Fibroblast of lung (primary cell): ENCODE results near the gene SUFU. TPM values are rescaled to one million over a fixed set of nuclear protein-coding genes. Genes with fewer than 3 reads are reported as not detected.

Source experiments
- DNase-seq, 2 donors: peaks; one replicate each; pipeline versions ENCODE4 v3.0.0 to v3.0.0-alpha.2; 2010; ENCODE audit warnings: low read depth in 2 of 2
- H2AFZ ChIP-seq: 2 replicates; pipeline ENCODE4 v1.5.1; 2012; ENCODE audit warnings: low read length, control low read depth, inconsistent platforms
- H3K27ac ChIP-seq: 2 replicates; pipeline ENCODE4 v1.5.1; 2011; ENCODE audit warnings: low read length, control low read depth; ENCODE audit not compliant: insufficient read depth
- H3K27me3 ChIP-seq: 2 replicates; pipeline ENCODE4 v1.5.1; 2011; ENCODE audit warnings: mild to moderate bottlenecking, low read length; ENCODE audit not compliant: control insufficient read depth, insufficient read depth
- H3K36me3 ChIP-seq: 2 replicates; pipeline ENCODE4 v1.5.1; 2011; ENCODE audit warnings: low read length; ENCODE audit not compliant: control insufficient read depth, insufficient read depth
- H3K4me1 ChIP-seq: 2 replicates; pipeline ENCODE4 v1.5.1; 2011; ENCODE audit warnings: low read length; ENCODE audit not compliant: control insufficient read depth, insufficient read depth; ENCODE audit errors: extremely low read depth
- H3K4me2 ChIP-seq: 2 replicates; pipeline ENCODE4 v1.5.1; 2011; ENCODE audit warnings: low read length, control low read depth; ENCODE audit not compliant: insufficient read depth; ENCODE audit errors: extremely low read depth
- H3K4me3 ChIP-seq, 4 experiments: fragments of 200-600 bp in 1 of 4; sonication (generic) in 1 of 4; replicated peaks in 1 of 4; 2 replicates each; pipeline ENCODE4 v1.5.1; 2011 to 2016; ENCODE audit warnings: low read length in 4 of 4, low read depth in 3 of 4, mild to moderate bottlenecking in 3 of 4, control low read depth in 2 of 4, inconsistent platforms in 1 of 4, mixed read lengths in 1 of 4; ENCODE audit not compliant: insufficient read depth in 1 of 4; ENCODE audit errors: control extremely low read depth in 1 of 4
- H3K79me2 ChIP-seq: 2 replicates; pipeline ENCODE4 v1.5.1; 2012; ENCODE audit warnings: mild to moderate bottlenecking, low read length, inconsistent platforms; ENCODE audit not compliant: control insufficient read depth, insufficient read depth
- H3K9ac ChIP-seq: 2 replicates; pipeline ENCODE4 v1.5.1; 2011; ENCODE audit warnings: mild to moderate bottlenecking, low read length, control low read depth; ENCODE audit not compliant: insufficient read depth
- H3K9me3 ChIP-seq: 2 replicates; pipeline ENCODE4 v1.5.1; 2012; ENCODE audit warnings: low read depth, low read length; ENCODE audit not compliant: control insufficient read depth, insufficient read depth
- H4K20me1 ChIP-seq: 2 replicates; pipeline ENCODE4 v1.5.1; 2011; ENCODE audit warnings: low read length; ENCODE audit not compliant: control insufficient read depth, insufficient read depth; ENCODE audit errors: extremely low read depth
- CTCF ChIP-seq, 2 donors: IDR thresholded peaks in 1 of 2; conservative IDR thresholded peaks in 1 of 2; 1 replicate in 1 of 2; 2 replicates in 1 of 2; pipeline ENCODE4 v1.5.1; 2011 to 2012; ENCODE audit warnings: low read length in 2 of 2, control low read depth in 1 of 2, inconsistent platforms in 1 of 2, low read depth in 1 of 2, mild to moderate bottlenecking in 1 of 2
- EZH2 ChIP-seq: IDR thresholded peaks from 2 replicates; pipeline ENCODE4 v1.5.1; 2012; ENCODE audit warnings: low read length, control low read depth, mild to moderate bottlenecking; ENCODE audit errors: missing control alignments
- polyA plus RNA-seq, 2 donors: library from polyadenylated mRNA; depleted of rRNA in 1 of 2; stranded (reverse) in 1 of 2; unstranded in 1 of 2; fragments of >200 nt; gene quantifications; 2 replicates each; pipeline ENCODE4 v1.2.1, GENCODE V29; 2011 to 2012; ENCODE audit warnings: missing spikeins in 1 of 2
- total RNA-seq: library from RNA; depleted of rRNA; stranded (reverse); fragments of >200 nt; gene quantifications from 2 replicates; pipeline ENCODE4 v1.2.1, GENCODE V29; 2014

The SUFU gene
- total and polyA plus RNA-seq, 2 donors (not counting 1 experiment from before 2014, with no cell fraction given): 4.3 to 5.6 TPM

DNA sequence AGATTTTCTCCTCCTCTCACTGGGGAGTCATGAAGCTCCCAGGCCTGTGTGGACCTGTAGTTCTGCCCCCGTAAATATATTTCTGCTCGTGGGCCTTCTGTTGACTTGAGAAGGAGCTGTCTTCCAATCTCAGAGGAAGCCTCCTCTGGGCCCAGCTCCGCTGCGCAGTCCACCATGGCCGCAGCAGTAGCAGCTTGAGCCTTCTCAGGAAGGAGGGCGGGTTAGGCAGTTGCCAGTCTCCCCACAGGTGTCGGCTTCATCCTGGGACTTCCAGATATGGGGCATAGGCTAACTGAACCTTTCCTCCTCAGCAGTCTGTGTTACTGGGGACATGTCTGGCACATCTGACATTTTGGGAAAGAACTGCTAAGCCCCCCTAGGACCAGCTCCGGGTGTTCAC, 77.6 kb downstream of the SUFU start:
- Histone ChIP-seq H3K9me3 (no peaks in the 10 kb centered on the region), H2AFZ (no peak overlapping the region), H3K27ac (no peak overlapping the region), H3K36me3 (no peaks in the 10 kb centered on the region), H3K4me1 (peaks cover 7% of the 10 kb centered on the region), H3K27me3 (no peaks in the 10 kb centered on the region), H3K4me2 (no peak overlapping the region), H3K4me3 (no peak overlapping the region), H4K20me1 (no peaks in the 10 kb centered on the region), H3K9ac (no peak overlapping the region), H3K79me2 (no peaks in the 10 kb centered on the region)
- no peak for DNase-seq
- TF ChIP-seq CTCF (conservative IDR thresholded peaks at IDR 0.05 in 1 of 2, IDR thresholded peaks at IDR 0.05 in 1 of 2; ENCODE audit: low read depth in 1 of 2, low read length in 2 of 2): no peak

DNA sequence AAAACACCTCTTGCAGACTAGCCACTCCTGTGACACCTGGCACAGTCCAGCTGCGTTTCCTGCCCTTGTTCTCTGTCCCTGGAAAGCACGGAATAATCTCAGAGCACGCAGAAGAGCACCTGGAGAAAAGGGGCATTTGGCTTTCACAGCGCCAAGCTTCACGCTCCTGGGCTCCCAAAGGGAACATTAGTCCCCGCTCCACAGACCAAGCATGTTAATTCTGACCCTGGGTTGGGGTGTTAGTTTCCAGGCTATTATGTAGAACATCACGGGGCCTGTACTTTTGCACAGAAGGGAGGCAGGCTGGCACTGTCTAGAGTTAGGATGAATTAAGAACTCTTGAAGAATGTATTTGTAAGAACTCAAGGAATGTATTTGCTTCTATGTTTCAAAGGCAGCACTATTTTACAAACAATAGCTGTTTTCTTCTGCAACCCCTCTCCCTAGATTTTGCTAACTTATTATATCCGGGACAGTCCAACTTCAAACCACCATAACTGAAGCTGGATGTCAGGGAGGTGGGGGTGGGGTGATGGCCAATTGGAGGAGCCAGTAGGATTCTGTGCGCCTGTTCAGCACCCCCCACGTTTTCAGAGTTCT, 78.3 kb downstream of the SUFU start:
- Histone ChIP-seq H3K9ac (no peak overlapping the region), H3K27ac (no peak overlapping the region), H2AFZ (no peak overlapping the region), H3K36me3 (no peaks in the 10 kb centered on the region), H3K79me2 (no peaks in the 10 kb centered on the region), H3K4me2 (no peak overlapping the region), H3K4me3 (no peak overlapping the region), H3K4me1 (peaks cover 7% of the 10 kb centered on the region), H4K20me1 (no peaks in the 10 kb centered on the region), H3K9me3 (no peaks in the 10 kb centered on the region), H3K27me3 (no peaks in the 10 kb centered on the region)
- TF ChIP-seq CTCF (conservative IDR thresholded peaks at IDR 0.05 in 1 of 2, IDR thresholded peaks at IDR 0.05 in 1 of 2; ENCODE audit: low read depth in 1 of 2, low read length in 2 of 2) (no peak), EZH2 (no peak)
- no peak for DNase-seq

- Histone ChIP-seq H3K9me3 (no peaks in the 10 kb centered on the region), H4K20me1 (no peaks in the 10 kb centered on the region), H3K27me3 (no peaks in the 10 kb centered on the region), H2AFZ (peak overlapping the region; percentile 47), H3K79me2 (no peaks in the 10 kb centered on the region), H3K9ac (no peak overlapping the region), H3K4me3 (no peak overlapping the region), H3K4me1 (peaks cover 7% of the 10 kb centered on the region), H3K27ac (no peak overlapping the region), H3K36me3 (no peaks in the 10 kb centered on the region), H3K4me2 (no peak overlapping the region)
- peak; percentile 83 to 87 for TF ChIP-seq CTCF (conservative IDR thresholded peaks at IDR 0.05 in 1 of 2, IDR thresholded peaks at IDR 0.05 in 1 of 2; ENCODE audit: low read depth in 1 of 2, low read length in 2 of 2)
- no peak for TF ChIP-seq EZH2
- DNase-seq: peak; percentile 74 to 93
These were observed 80.0 kb downstream of the SUFU start for GRCh38 chr10:102583435-102584417.
